Neural crest cell (in vitro differentiated cells): ENCODE data around the gene GLCE. TPM values are rescaled to one million over a fixed set of nuclear protein-coding genes. Genes with fewer than 3 reads are reported as not detected.

Source experiments
- DNase-seq: peaks from one replicate; pipeline ENCODE4 v3.0.0; 2021; ENCODE audit warnings: low read depth, mixed read lengths, low spot score
- H3K27ac Mint-ChIP-seq: one replicate; pipeline ENCODE4 v1.8.0; 2021; ENCODE audit warnings: mild to moderate bottlenecking, mixed read lengths; ENCODE audit not compliant: unreplicated experiment
- H3K27me3 Mint-ChIP-seq: 2 replicates; pipeline ENCODE4 v1.8.0; 2021; ENCODE audit warnings: low read depth, mild to moderate bottlenecking, mixed read lengths
- H3K36me3 Mint-ChIP-seq: 2 replicates; pipeline ENCODE4 v1.8.0; 2021; ENCODE audit warnings: low read depth, mild to moderate bottlenecking, mixed read lengths
- H3K4me1 Mint-ChIP-seq: 2 replicates; pipeline ENCODE4 v1.8.0; 2021; ENCODE audit warnings: mixed read lengths
- H3K4me3 Mint-ChIP-seq: one replicate; pipeline ENCODE4 v1.8.0; 2021; ENCODE audit warnings: mild to moderate bottlenecking, mixed read lengths
- H3K9me3 Mint-ChIP-seq: 2 replicates; pipeline ENCODE4 v1.8.0; 2021; ENCODE audit warnings: mixed read lengths
- total RNA-seq: library from RNA; stranded (reverse); gene quantifications from 2 replicates; pipeline ENCODE4 v1.2.1, GENCODE V29; 2021
- TF ChIP-seq, protein P1 (sequence below): fragments of 200-600 bp; sonication (generic); conservative IDR thresholded peaks from 2 replicates; pipeline ENCODE4 v1.5.0; 2021; ENCODE audit warnings: antibody characterized with exemption, mild to moderate bottlenecking

Gene GLCE
- total RNA-seq, 1 donor from 2014 or later, result 17.8 TPM

GRCh38 chr15:69194025-69194827 lies 33.8 kb downstream of the GLCE start:
- Mint-ChIP-seq H3K4me1 (peaks cover 8% of the 10 kb centered on the region), H3K27ac (no peak overlapping the region), H3K9me3 (peaks cover 7% of the 10 kb centered on the region)

GRCh38 chr15:69194854-69195253 lies 34.4 kb downstream of the GLCE start:
- TF ChIP-seq, protein P1, sequence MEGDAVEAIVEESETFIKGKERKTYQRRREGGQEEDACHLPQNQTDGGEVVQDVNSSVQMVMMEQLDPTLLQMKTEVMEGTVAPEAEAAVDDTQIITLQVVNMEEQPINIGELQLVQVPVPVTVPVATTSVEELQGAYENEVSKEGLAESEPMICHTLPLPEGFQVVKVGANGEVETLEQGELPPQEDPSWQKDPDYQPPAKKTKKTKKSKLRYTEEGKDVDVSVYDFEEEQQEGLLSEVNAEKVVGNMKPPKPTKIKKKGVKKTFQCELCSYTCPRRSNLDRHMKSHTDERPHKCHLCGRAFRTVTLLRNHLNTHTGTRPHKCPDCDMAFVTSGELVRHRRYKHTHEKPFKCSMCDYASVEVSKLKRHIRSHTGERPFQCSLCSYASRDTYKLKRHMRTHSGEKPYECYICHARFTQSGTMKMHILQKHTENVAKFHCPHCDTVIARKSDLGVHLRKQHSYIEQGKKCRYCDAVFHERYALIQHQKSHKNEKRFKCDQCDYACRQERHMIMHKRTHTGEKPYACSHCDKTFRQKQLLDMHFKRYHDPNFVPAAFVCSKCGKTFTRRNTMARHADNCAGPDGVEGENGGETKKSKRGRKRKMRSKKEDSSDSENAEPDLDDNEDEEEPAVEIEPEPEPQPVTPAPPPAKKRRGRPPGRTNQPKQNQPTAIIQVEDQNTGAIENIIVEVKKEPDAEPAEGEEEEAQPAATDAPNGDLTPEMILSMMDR, result no peak
- no peak overlapping the region for H3K4me3 Mint-ChIP-seq

More at GRCh38 chr15:69194025-69194827, 33.8 kb downstream of the GLCE start:
- TF ChIP-seq, protein P1, result no peak
- DNase-seq, result no peak
- Mint-ChIP-seq H3K36me3 (peaks cover 14% of the 10 kb centered on the region), H3K27me3 (no peaks in the 10 kb centered on the region), H3K4me3 (no peak overlapping the region)

GRCh38 chr15:69200832-69201745 lies 40.7 kb downstream of the GLCE start:
- no peak for DNase-seq
- TF ChIP-seq, protein P1, result no peak
- no peak overlapping the region for H3K4me3 Mint-ChIP-seq
- peaks cover 2% of the 10 kb centered on the region for H3K36me3 Mint-ChIP-seq
- H3K9me3 Mint-ChIP-seq, result no peaks in the 10 kb centered on the region
- H3K27me3 Mint-ChIP-seq, result no peaks in the 10 kb centered on the region
- peak overlapping the region; percentile 91 for H3K27ac Mint-ChIP-seq
- peaks cover 19% of the 10 kb centered on the region for H3K4me1 Mint-ChIP-seq

More at GRCh38 chr15:69194854-69195253, 34.4 kb downstream of the GLCE start:
- H3K4me1 Mint-ChIP-seq, result peaks cover 8% of the 10 kb centered on the region
- peaks cover 13% of the 10 kb centered on the region for H3K36me3 Mint-ChIP-seq
- no peak for DNase-seq
- no peaks in the 10 kb centered on the region for H3K27me3 Mint-ChIP-seq
- H3K9me3 Mint-ChIP-seq, result peaks cover 7% of the 10 kb centered on the region
- no peak overlapping the region for H3K27ac Mint-ChIP-seq

DNA sequence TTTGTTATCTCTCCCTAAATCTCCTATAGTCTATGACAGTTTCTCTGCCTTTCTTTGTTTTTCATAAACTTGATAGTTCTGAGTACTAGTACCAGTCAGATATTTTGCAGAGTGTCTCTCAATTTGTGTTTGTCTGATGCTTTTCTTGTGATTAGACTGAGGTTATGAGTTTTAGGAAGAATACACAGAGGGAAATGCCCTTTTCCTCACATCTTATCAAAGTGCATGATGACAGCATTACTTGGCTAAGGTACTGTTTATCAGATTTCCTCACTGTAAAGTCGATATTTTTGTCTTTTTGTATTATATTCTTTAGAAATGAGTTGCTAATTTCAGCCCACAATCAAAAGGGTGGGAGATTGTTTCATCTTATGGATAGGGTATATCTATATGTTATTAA lies 45.6 kb downstream of the GLCE start:
- Mint-ChIP-seq H3K27me3 (no peaks in the 10 kb centered on the region), H3K4me1 (peaks cover 10% of the 10 kb centered on the region)
- TF ChIP-seq, protein P1, result no peak

GRCh38 chr15:69209661-69210060 lies 49.2 kb downstream of the GLCE start:
- TF ChIP-seq, protein P1, result no peak
- Mint-ChIP-seq H3K4me1 (no peaks in the 10 kb centered on the region), H3K4me3 (no peak overlapping the region), H3K36me3 (no peaks in the 10 kb centered on the region), H3K9me3 (no peaks in the 10 kb centered on the region), H3K27ac (no peak overlapping the region), H3K27me3 (no peaks in the 10 kb centered on the region)
- DNase-seq, result no peak

More for the DNA sequence above, 45.6 kb downstream of the GLCE start:
- Mint-ChIP-seq H3K4me3 (no peak overlapping the region), H3K36me3 (no peaks in the 10 kb centered on the region), H3K27ac (no peak overlapping the region), H3K9me3 (no peaks in the 10 kb centered on the region)
- DNase-seq, result no peak
